Neural progenitor cell (in vitro differentiated cells): ENCODE data around the gene SCG3. TPM values are rescaled to one million over a fixed set of nuclear protein-coding genes. Genes with fewer than 3 reads are reported as not detected.

Experiments used
- DNase-seq: peaks from one replicate; pipeline ENCODE4 v3.0.0-alpha.2; 2016; ENCODE audit warnings: low spot score
- H2AFZ ChIP-seq: fragments of 200-600 bp; sonication (generic); replicated peaks from 2 replicates; pipeline ENCODE4 v1.6.1; 2016; ENCODE audit warnings: antibody characterized with exemption
- H3F3A ChIP-seq: fragments of 200-600 bp; sonication (generic); 2 replicates; pipeline ENCODE4 v1.6.1; 2016; ENCODE audit warnings: antibody characterized with exemption, low read depth
- H3K27ac ChIP-seq: fragments of 200-600 bp; sonication (generic); 2 replicates; pipeline ENCODE4 v1.5.1; 2016; ENCODE audit warnings: mild to moderate bottlenecking
- H3K27me3 ChIP-seq: fragments of 200-600 bp; sonication (generic); 2 replicates; pipeline ENCODE4 v1.6.1; 2016; ENCODE audit warnings: mild to moderate bottlenecking, moderate library complexity
- H3K36me3 ChIP-seq: fragments of 200-600 bp; sonication (generic); 2 replicates; pipeline ENCODE4 v1.5.1; 2016
- H3K4me1 ChIP-seq: fragments of 200-600 bp; sonication (generic); 2 replicates; pipeline ENCODE4 v1.6.1; 2016; ENCODE audit warnings: mixed run types
- H3K4me2 ChIP-seq: fragments of 200-600 bp; sonication (generic); 2 replicates; pipeline ENCODE4 v1.6.1; 2016
- H3K4me3 ChIP-seq: fragments of 200-600 bp; sonication (generic); 2 replicates; pipeline ENCODE4 v1.5.1; 2016
- H3K79me2 ChIP-seq: fragments of 200-600 bp; sonication (generic); 2 replicates; pipeline ENCODE4 v1.6.1; 2016; ENCODE audit warnings: low read depth
- H3K9ac ChIP-seq: fragments of 200-600 bp; sonication (generic); 2 replicates; pipeline ENCODE4 v1.6.1; 2016
- H3K9me3 ChIP-seq: fragments of 200-600 bp; sonication (generic); 2 replicates; pipeline ENCODE4 v1.5.1; 2016; ENCODE audit warnings: low read depth
- H4K20me1 ChIP-seq: fragments of 200-600 bp; sonication (generic); 2 replicates; pipeline ENCODE4 v1.6.1; 2016; ENCODE audit warnings: low read depth
- H3K27ac Mint-ChIP-seq: 3 replicates; pipeline ENCODE4 v1.8.0; 2021; ENCODE audit warnings: mixed read lengths
- H3K27me3 Mint-ChIP-seq: 2 replicates; pipeline ENCODE4 v1.8.0; 2022; ENCODE audit warnings: low read depth, mild to moderate bottlenecking, inconsistent platforms, moderate library complexity, mixed read lengths; ENCODE audit not compliant: insufficient read depth
- H3K36me3 Mint-ChIP-seq: 3 replicates; pipeline ENCODE4 v1.8.0; 2021; ENCODE audit warnings: mixed read lengths
- H3K4me1 Mint-ChIP-seq: 3 replicates; pipeline ENCODE4 v1.8.0; 2021; ENCODE audit warnings: mixed read lengths
- H3K4me3 Mint-ChIP-seq: 3 replicates; pipeline ENCODE4 v1.8.0; 2021; ENCODE audit warnings: mild to moderate bottlenecking, moderate library complexity, mixed read lengths
- H3K9me3 Mint-ChIP-seq: 3 replicates; pipeline ENCODE4 v1.8.0; 2020; ENCODE audit warnings: mixed read lengths
- EZH2 ChIP-seq: fragments of 200-600 bp; sonication (generic); IDR thresholded peaks from 2 replicates; pipeline ENCODE4 v1.6.1; 2017; ENCODE audit warnings: antibody characterized with exemption, mild to moderate bottlenecking, moderate library complexity
- EZH2phosphoT487 ChIP-seq: fragments of 200-600 bp; sonication (generic); IDR thresholded peaks from 2 replicates; pipeline ENCODE4 v1.6.1; 2017; ENCODE audit warnings: antibody characterized with exemption
- total RNA-seq: library from RNA; depleted of rRNA; stranded (reverse); fragments of >200 nt; gene quantifications from 2 replicates; pipeline ENCODE4 v1.2.3, GENCODE V29; 2015; ENCODE audit warnings: low replicate concordance
- TF ChIP-seq, protein P1 (sequence below): fragments of 200-600 bp; sonication (generic); IDR thresholded peaks from 2 replicates; pipeline ENCODE4 v1.5.1; 2017; ENCODE audit warnings: antibody characterized with exemption, mild to moderate bottlenecking

SCG3 gene
- total RNA-seq, 1 donor from 2014 or later: 0.19 TPM

DNA sequence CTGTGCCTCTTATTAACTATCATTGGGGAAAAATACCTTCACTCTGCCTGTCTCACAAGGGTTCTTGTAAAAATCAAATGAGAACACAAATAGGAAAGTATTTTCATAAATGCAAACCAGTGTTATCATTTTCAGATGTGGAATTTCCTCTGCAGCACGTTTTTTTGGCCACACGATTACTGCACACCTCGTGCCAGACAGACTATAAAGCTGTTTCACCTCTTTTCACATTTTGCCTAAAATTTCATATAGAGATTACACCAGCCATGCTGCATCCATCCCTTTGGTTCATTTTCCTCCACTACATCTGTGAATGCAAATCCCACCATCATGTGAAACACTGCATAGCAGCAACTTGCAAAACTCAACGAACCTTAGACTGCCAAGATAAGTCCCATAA is 68.9 kb downstream of the SCG3 start:
- Histone ChIP-seq H3K4me3 (no peak overlapping the region), H3K27me3 (peaks cover 97% of the 10 kb centered on the region), H3K9ac (no peak overlapping the region), H3K79me2 (no peaks in the 10 kb centered on the region), H3K4me2 (no peak overlapping the region), H2AFZ (no peak overlapping the region), H3K36me3 (no peaks in the 10 kb centered on the region), H3K27ac (no peak overlapping the region), H4K20me1 (no peaks in the 10 kb centered on the region), H3F3A (peaks cover 7% of the 10 kb centered on the region), H3K4me1 (no peaks in the 10 kb centered on the region), H3K9me3 (no peaks in the 10 kb centered on the region)
- no peaks in the 10 kb centered on the region for H3K36me3 Mint-ChIP-seq
- peak overlapping the region; percentile 91 for H3K4me3 Mint-ChIP-seq
- H3K27ac Mint-ChIP-seq: no peak overlapping the region
- TF ChIP-seq EZH2: no peak
- TF ChIP-seq EZH2phosphoT487: no peak
- peaks cover 29% of the 10 kb centered on the region for H3K27me3 Mint-ChIP-seq
- no peak for DNase-seq
- peaks cover 2% of the 10 kb centered on the region for H3K9me3 Mint-ChIP-seq
- peaks cover 10% of the 10 kb centered on the region for H3K4me1 Mint-ChIP-seq

GRCh38 chr15:51750792-51751696 is 69.7 kb downstream of the SCG3 start, which contains the start of gene TMOD2:
TSS of gene TMOD2 (plus strand) at chr15:51751597. CDS start at chr15:51766442, 14,845 bp downstream.
- no peak within 1 kb of the TSS for H3K9ac ChIP-seq
- H3K4me2 ChIP-seq: peak within 1 kb of the TSS; percentile 84
- H2AFZ ChIP-seq: peak within 1 kb of the TSS; percentile 99
- peaks cover 10% of the 10 kb centered on the region for H3K4me1 Mint-ChIP-seq
- H3F3A ChIP-seq: peaks cover 7% of the 10 kb centered on the region
- peak within 1 kb of the TSS; percentile 92 for H3K4me3 Mint-ChIP-seq
- no peaks in the 10 kb centered on the region for H3K36me3 Mint-ChIP-seq
- no peaks in the 10 kb centered on the region for H3K4me1 ChIP-seq
- no peak within 1 kb of the TSS for H3K27ac ChIP-seq
- peak; percentile 76 for DNase-seq
- H3K36me3 ChIP-seq: no peaks in the 10 kb centered on the region
- no peaks in the 10 kb centered on the region for H3K9me3 ChIP-seq
- H4K20me1 ChIP-seq: no peaks in the 10 kb centered on the region
- peaks cover 29% of the 10 kb centered on the region for H3K27me3 Mint-ChIP-seq
- H3K4me3 ChIP-seq: peak within 1 kb of the TSS; percentile 79
- H3K79me2 ChIP-seq: no peaks in the 10 kb centered on the region
- H3K27me3 ChIP-seq: peaks cover 89% of the 10 kb centered on the region
- peak; percentile 91 for TF ChIP-seq EZH2phosphoT487
- TF ChIP-seq EZH2: peak; percentile 85
- TF ChIP-seq, protein P1, sequence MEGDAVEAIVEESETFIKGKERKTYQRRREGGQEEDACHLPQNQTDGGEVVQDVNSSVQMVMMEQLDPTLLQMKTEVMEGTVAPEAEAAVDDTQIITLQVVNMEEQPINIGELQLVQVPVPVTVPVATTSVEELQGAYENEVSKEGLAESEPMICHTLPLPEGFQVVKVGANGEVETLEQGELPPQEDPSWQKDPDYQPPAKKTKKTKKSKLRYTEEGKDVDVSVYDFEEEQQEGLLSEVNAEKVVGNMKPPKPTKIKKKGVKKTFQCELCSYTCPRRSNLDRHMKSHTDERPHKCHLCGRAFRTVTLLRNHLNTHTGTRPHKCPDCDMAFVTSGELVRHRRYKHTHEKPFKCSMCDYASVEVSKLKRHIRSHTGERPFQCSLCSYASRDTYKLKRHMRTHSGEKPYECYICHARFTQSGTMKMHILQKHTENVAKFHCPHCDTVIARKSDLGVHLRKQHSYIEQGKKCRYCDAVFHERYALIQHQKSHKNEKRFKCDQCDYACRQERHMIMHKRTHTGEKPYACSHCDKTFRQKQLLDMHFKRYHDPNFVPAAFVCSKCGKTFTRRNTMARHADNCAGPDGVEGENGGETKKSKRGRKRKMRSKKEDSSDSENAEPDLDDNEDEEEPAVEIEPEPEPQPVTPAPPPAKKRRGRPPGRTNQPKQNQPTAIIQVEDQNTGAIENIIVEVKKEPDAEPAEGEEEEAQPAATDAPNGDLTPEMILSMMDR: no peak
- no peak within 1 kb of the TSS for H3K27ac Mint-ChIP-seq
- H3K9me3 Mint-ChIP-seq: peaks cover 2% of the 10 kb centered on the region

- peak overlapping the region; percentile 92 for H3K4me3 Mint-ChIP-seq
- no peak overlapping the region for H3K27ac Mint-ChIP-seq
- peaks cover 79% of the 10 kb centered on the region for H3K27me3 ChIP-seq
- H3K36me3 ChIP-seq: no peaks in the 10 kb centered on the region
- H3K9me3 ChIP-seq: no peaks in the 10 kb centered on the region
- H3K4me1 ChIP-seq: no peaks in the 10 kb centered on the region
- H3K9me3 Mint-ChIP-seq: peaks cover 2% of the 10 kb centered on the region
- no peak overlapping the region for H3K27ac ChIP-seq
- peaks cover 10% of the 10 kb centered on the region for H3K4me1 Mint-ChIP-seq
- peak overlapping the region; percentile 84 for H3K4me2 ChIP-seq
- H3K79me2 ChIP-seq: no peaks in the 10 kb centered on the region
- no peaks in the 10 kb centered on the region for H3K36me3 Mint-ChIP-seq
- H3K9ac ChIP-seq: no peak overlapping the region
- peaks cover 7% of the 10 kb centered on the region for H3F3A ChIP-seq
- TF ChIP-seq EZH2: no peak
- no peak for TF ChIP-seq EZH2phosphoT487
- TF ChIP-seq, protein P1: no peak
- no peaks in the 10 kb centered on the region for H4K20me1 ChIP-seq
- peak; percentile 63 for DNase-seq
- peak overlapping the region; percentile 79 for H3K4me3 ChIP-seq
- peak overlapping the region; percentile 99 for H2AFZ ChIP-seq
- H3K27me3 Mint-ChIP-seq: peaks cover 29% of the 10 kb centered on the region
These were observed 70.7 kb downstream of the SCG3 start for GRCh38 chr15:51751697-51752683.
